Right ventricle myocardium inferior (tissue), 1 donor: Measurements from ENCODE around the gene DPYSL4. TPM values are rescaled to one million over a fixed set of nuclear protein-coding genes. Genes with fewer than 3 reads are reported as not detected.

Experiments
- ATAC-seq: fragments of 200-7000 bp; cut with Tn5 transposase; one replicate; pipeline ENCODE4 v1.9.1; 2020; ENCODE audit warnings: mild to moderate bottlenecking, moderate library complexity
- DNase-seq: peaks from one replicate; pipeline ENCODE4 v3.0.0; 2021; ENCODE audit errors: missing footprints
- intact Hi-C: fragments of 100-400 bp; cut with DNase I; formaldehyde crosslinking; loops from one replicate; pipeline ENCODE4 v1.11.0; 2022
- total RNA-seq: library from RNA; stranded (reverse); fragmentation: NEBNext Ultra II Directional; extraction: Animal tissue kit (Norgen Biotek cat#: 25700); gene quantifications from one replicate; pipeline ENCODE4 v1.2.1, GENCODE V29; 2021
- donor health status: DM: no; HTN: yes; CAD: no; lungs with severe emphysema.

The DPYSL4 gene
- total RNA-seq, 1 donor from 2014 or later, result 24.9 TPM

- intact Hi-C loops, result no loop called here
- DNase-seq (no peak), ATAC-seq (no peak)
Observed at GRCh38 chr10:132172091-132173066, 14.4 kb upstream of the DPYSL4 start.

GRCh38 chr10:132173185-132173584, 13.6 kb upstream of the DPYSL4 start:
- intact Hi-C loops, result no loop called here
- ATAC-seq (no peak), DNase-seq (no peak)

- ATAC-seq, result no peak
- no peak for DNase-seq
- intact Hi-C loops, result no loop called here
Observed at GRCh38 chr10:132174237-132174636, 12.5 kb upstream of the DPYSL4 start.

- ATAC-seq (no peak), DNase-seq (no peak)
- intact Hi-C loops, result no loop called here
Observed at GRCh38 chr10:132175408-132175807, 11.3 kb upstream of the DPYSL4 start.

GRCh38 chr10:132175907-132176581, 10.7 kb upstream of the DPYSL4 start:
- ATAC-seq, result no peak
- DNase-seq, result peak; percentile 58
- intact Hi-C loops, result no loop called here

GRCh38 chr10:132176623-132177500, 9.9 kb upstream of the DPYSL4 start:
- intact Hi-C loops, result no loop called here
- DNase-seq (no peak), ATAC-seq (no peak)

- ATAC-seq (no peak), DNase-seq (no peak)
- intact Hi-C loops, result no loop called here
Observed at GRCh38 chr10:132178046-132178445, 8.7 kb upstream of the DPYSL4 start.

- peak; percentile 51 for ATAC-seq
- no peak for DNase-seq
- intact Hi-C loops, result no loop called here
Observed at GRCh38 chr10:132178672-132179545, 7.8 kb upstream of the DPYSL4 start.

- DNase-seq (no peak), ATAC-seq (no peak)
- intact Hi-C loops, result no loop called here
Observed at GRCh38 chr10:132179551-132180392, 7.0 kb upstream of the DPYSL4 start.

- ATAC-seq (no peak), DNase-seq (no peak)
- intact Hi-C loops, result no loop called here
Observed at GRCh38 chr10:132180736-132181135, 6.0 kb upstream of the DPYSL4 start.

GRCh38 chr10:132181691-132182425, 4.9 kb upstream of the DPYSL4 start:
- intact Hi-C loops, result no loop called here
- DNase-seq, result no peak
- ATAC-seq, result no peak

- DNase-seq (no peak), ATAC-seq (no peak)
- intact Hi-C loops, result no loop called here
Observed at GRCh38 chr10:132182591-132182990, 4.2 kb upstream of the DPYSL4 start.

- ATAC-seq (no peak), DNase-seq (no peak)
- intact Hi-C loops, result no loop called here
Observed at GRCh38 chr10:132183046-132183445, 3.7 kb upstream of the DPYSL4 start.

- no peak for DNase-seq
- intact Hi-C loops, result no loop called here
- no peak for ATAC-seq
Observed at GRCh38 chr10:132184816-132185593, 1.7 kb upstream of the DPYSL4 start.

GRCh38 chr10:132185601-132186487, 904 bp upstream of the DPYSL4 start:
- intact Hi-C loops, result no loop called here
- DNase-seq (no peak), ATAC-seq (peak; percentile 68)
